Panc1 (cell line): ENCODE data around the gene ATXN2. TPM values are rescaled to one million over a fixed set of nuclear protein-coding genes. Genes with fewer than 3 reads are reported as not detected.
A peak's percentile ranks its signal among the peaks of the same experiment; 100 is the strongest.

Experiments
- ATAC-seq: fragments of 200-7000 bp; cut with Tn5 transposase; 2 replicates; pipeline ENCODE4 v1.9.1; 2020; ENCODE audit warnings: mild to moderate bottlenecking, moderate library complexity
- BruUV-seq: library from RNA; stranded (reverse); fragments of 400-500 nt; replicated peaks from 2 replicates; lab custom pipeline; 2021; lab: Mats Ljungman, UMichigan
- CTCF ChIA-PET: fragments of 300-600 bp; sonication (Branson Sonifier 250); formaldehyde crosslinking; loops from one replicate; lab custom pipeline; 2022; ENCODE audit warnings: antibody characterized with exemption; lab: Charles Lee
- POLR2A ChIA-PET: fragments of 300-600 bp; sonication (Branson Sonifier 250); formaldehyde crosslinking; loops from one replicate; lab custom pipeline; 2022; ENCODE audit warnings: antibody characterized with exemption; lab: Charles Lee
- DNase-seq: peaks from one replicate; pipeline ENCODE4 v3.0.0-alpha.2; 2010; ENCODE audit warnings: low read depth, low spot score
- H3K27ac ChIP-seq: 2 replicates; pipeline ENCODE4 v1.5.1; 2011; ENCODE audit warnings: mild to moderate bottlenecking, low read length, inconsistent platforms
- H3K27me3 ChIP-seq: fragments of 200-500 bp; sonication (Bioruptor generic); 2 replicates; pipeline ENCODE4 v1.6.0; 2014; ENCODE audit warnings: low read length, inconsistent platforms; ENCODE audit not compliant: control insufficient read depth, insufficient read depth
- H3K36me3 ChIP-seq: fragments of 200-500 bp; sonication (Bioruptor generic); 2 replicates; pipeline ENCODE4 v1.5.1; 2014; ENCODE audit warnings: inconsistent platforms, mild to moderate bottlenecking, low read length, moderate library complexity; ENCODE audit not compliant: control insufficient read depth, insufficient read depth
- H3K4me1 ChIP-seq: 2 replicates; pipeline ENCODE4 v1.5.1; 2011; ENCODE audit warnings: inconsistent platforms, mild to moderate bottlenecking, low read length, moderate library complexity; ENCODE audit not compliant: control insufficient read depth, insufficient read depth
- H3K4me3 ChIP-seq, 2 experiments: 2 replicates each; pipeline ENCODE4 v1.5.1; 2011 to 2012; ENCODE audit warnings: low read depth in 2 of 2, low read length in 2 of 2, mild to moderate bottlenecking in 2 of 2, inconsistent platforms in 1 of 2, moderate library complexity in 1 of 2
- H3K9me3 ChIP-seq: fragments of 200-500 bp; sonication (Bioruptor generic); 2 replicates; pipeline ENCODE4 v1.5.1; 2014; ENCODE audit warnings: low read depth, mild to moderate bottlenecking, inconsistent platforms, low read length, moderate library complexity; ENCODE audit not compliant: control insufficient read depth, insufficient read depth
- CTCF ChIP-seq: fragments of 450-650 bp; IDR thresholded peaks from 2 replicates; pipeline ENCODE4 v1.5.1; 2017; ENCODE audit warnings: mild to moderate bottlenecking
- POLR2AphosphoS5 ChIP-seq: IDR thresholded peaks from 2 replicates; pipeline ENCODE4 v1.6.1; 2012; ENCODE audit warnings: mild to moderate bottlenecking, low read depth, low read length, moderate library complexity
- REST ChIP-seq, 2 experiments: IDR thresholded peaks; 2 replicates each; pipeline ENCODE4 v1.6.1; 2011 to 2012; ENCODE audit warnings: low read depth in 2 of 2, control low read depth in 1 of 2, low read length in 1 of 2, mild to moderate bottlenecking in 1 of 2, moderate library complexity in 1 of 2; ENCODE audit not compliant: insufficient read depth in 1 of 2
- SIN3A ChIP-seq: IDR thresholded peaks from 2 replicates; pipeline ENCODE4 v1.6.1; 2012; ENCODE audit warnings: low read depth, mild to moderate bottlenecking, low read length, moderate library complexity, borderline replicate concordance; ENCODE audit not compliant: insufficient read depth
- TCF7L2 ChIP-seq: IDR thresholded peaks from 2 replicates; pipeline ENCODE4 v1.6.1; 2011; ENCODE audit warnings: mild to moderate bottlenecking, low read depth, low read length, inconsistent platforms
- in situ Hi-C: cut with HindIII; loops from 2 replicates; pipeline ENCODE4 v1.10.0; 2016; ENCODE audit warnings: low sequenced_read_pairs, low pct_unique_long_range_greater_than_20kb
- intact Hi-C: fragments of 100-400 bp; cut with micrococcal nuclease; formaldehyde crosslinking; loops from one replicate; pipeline ENCODE4 v1.10.0; 2022; ENCODE audit not compliant: unreplicated experiment
- total RNA-seq: library from RNA; stranded (reverse); gene quantifications from one replicate; pipeline ENCODE4 v1.2.1, GENCODE V29; 2021; ENCODE audit not compliant: unreplicated experiment

The ATXN2 gene
- total RNA-seq, 1 experiment from 2014 or later = 77.6 TPM

- H3K9me3 ChIP-seq = no peaks in the 10 kb centered on the region
- in situ Hi-C loops (no loop called here), intact Hi-C loops (no loop called here)
Measured at GRCh38 chr12:111436266-111436665, 162.8 kb downstream of the ATXN2 start.

GRCh38 chr12:111435661-111436201 lies 163.4 kb downstream of the ATXN2 start:
- ATAC-seq = peak; percentile 14
- no peak for DNase-seq
- H3K27ac ChIP-seq = peak overlapping the region; percentile 11; the same call in 1 of the 2 replicates
- POLR2A ChIA-PET = no interaction called here
- H3K36me3 ChIP-seq = no peaks in the 10 kb centered on the region
- no TSS peak for BruUV-seq
- H3K9me3 ChIP-seq = no peaks in the 10 kb centered on the region
- H3K27me3 ChIP-seq = no peaks in the 10 kb centered on the region
- intact Hi-C loops = no loop called here
- in situ Hi-C loops = no loop called here
- CTCF ChIA-PET = no interaction called here
- H3K4me3 ChIP-seq = no peak overlapping the region
- H3K4me1 ChIP-seq = peaks cover 57% of the 10 kb centered on the region
- no peak for TF ChIP-seq CTCF
- TF ChIP-seq REST (IDR thresholded peaks at IDR 0.05; ENCODE audit: insufficient read depth in 1 of 2, low read depth in 2 of 2, low read length in 1 of 2) = no peak
- TF ChIP-seq POLR2AphosphoS5 = no peak
- TF ChIP-seq TCF7L2 = no peak
- TF ChIP-seq SIN3A = no peak

More at GRCh38 chr12:111436266-111436665, 162.8 kb downstream of the ATXN2 start:
- CTCF ChIA-PET = no interaction called here
- no TSS peak for BruUV-seq
- H3K4me3 ChIP-seq = no peak overlapping the region
- peaks cover 52% of the 10 kb centered on the region for H3K4me1 ChIP-seq
- peak; percentile 6 for ATAC-seq
- TF ChIP-seq REST (IDR thresholded peaks at IDR 0.05; ENCODE audit: insufficient read depth in 1 of 2, low read depth in 2 of 2, low read length in 1 of 2) (no peak), CTCF (no peak), POLR2AphosphoS5 (no peak), SIN3A (no peak), TCF7L2 (no peak)
- no peaks in the 10 kb centered on the region for H3K27me3 ChIP-seq
- H3K36me3 ChIP-seq = no peaks in the 10 kb centered on the region
- POLR2A ChIA-PET = no interaction called here
- 0 out of 2 replicates have a peak overlapping the region, but pooled peaks have one; percentile 31 for H3K27ac ChIP-seq
- no peak for DNase-seq
